ENCODE measurements around the gene TICAM2.

DNA sequence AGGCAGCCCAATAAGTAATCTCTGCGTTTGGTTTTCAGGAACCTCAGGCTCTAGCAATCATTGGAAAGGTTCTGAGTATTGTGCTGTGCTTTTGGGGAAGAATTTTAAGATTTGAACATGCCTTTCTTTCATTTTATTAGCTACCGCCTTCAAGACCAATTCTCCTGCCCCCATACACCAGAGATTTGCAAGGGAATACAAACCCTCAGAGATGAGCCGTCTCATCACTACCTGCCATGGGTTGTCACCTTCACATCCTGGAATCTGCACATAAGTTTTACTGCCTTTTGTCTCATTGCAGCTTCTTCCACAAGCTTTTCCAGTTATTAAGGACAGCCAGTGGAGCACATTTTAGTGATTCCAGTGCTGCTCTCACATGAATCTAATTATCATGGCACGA, 35.2 kb upstream of the TICAM2 start:
- TF ChIP-seq, protein P1, sequence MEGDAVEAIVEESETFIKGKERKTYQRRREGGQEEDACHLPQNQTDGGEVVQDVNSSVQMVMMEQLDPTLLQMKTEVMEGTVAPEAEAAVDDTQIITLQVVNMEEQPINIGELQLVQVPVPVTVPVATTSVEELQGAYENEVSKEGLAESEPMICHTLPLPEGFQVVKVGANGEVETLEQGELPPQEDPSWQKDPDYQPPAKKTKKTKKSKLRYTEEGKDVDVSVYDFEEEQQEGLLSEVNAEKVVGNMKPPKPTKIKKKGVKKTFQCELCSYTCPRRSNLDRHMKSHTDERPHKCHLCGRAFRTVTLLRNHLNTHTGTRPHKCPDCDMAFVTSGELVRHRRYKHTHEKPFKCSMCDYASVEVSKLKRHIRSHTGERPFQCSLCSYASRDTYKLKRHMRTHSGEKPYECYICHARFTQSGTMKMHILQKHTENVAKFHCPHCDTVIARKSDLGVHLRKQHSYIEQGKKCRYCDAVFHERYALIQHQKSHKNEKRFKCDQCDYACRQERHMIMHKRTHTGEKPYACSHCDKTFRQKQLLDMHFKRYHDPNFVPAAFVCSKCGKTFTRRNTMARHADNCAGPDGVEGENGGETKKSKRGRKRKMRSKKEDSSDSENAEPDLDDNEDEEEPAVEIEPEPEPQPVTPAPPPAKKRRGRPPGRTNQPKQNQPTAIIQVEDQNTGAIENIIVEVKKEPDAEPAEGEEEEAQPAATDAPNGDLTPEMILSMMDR (IDR thresholded peaks at IDR 0.05; ENCODE audit: borderline replicate concordance, extremely low read depth, low read length, poor library complexity, severe bottlenecking): no peak
- no peak for TF ChIP-seq EZH2 (IDR thresholded peaks at IDR 0.05; ENCODE audit: borderline replicate concordance, low read depth, low read length, severe bottlenecking)

Data from DND-41 (cell line).